GM15510 (cell line): ENCODE data around the gene FRMD4A.

Experiments
- POLR2A ChIP-seq: IDR thresholded peaks from 3 replicates; pipeline ENCODE4 v1.6.1; 2011; ENCODE audit warnings: borderline replicate concordance; ENCODE audit not compliant: insufficient read length; ENCODE audit errors: extremely low read depth

Gene FRMD4A

DNA sequence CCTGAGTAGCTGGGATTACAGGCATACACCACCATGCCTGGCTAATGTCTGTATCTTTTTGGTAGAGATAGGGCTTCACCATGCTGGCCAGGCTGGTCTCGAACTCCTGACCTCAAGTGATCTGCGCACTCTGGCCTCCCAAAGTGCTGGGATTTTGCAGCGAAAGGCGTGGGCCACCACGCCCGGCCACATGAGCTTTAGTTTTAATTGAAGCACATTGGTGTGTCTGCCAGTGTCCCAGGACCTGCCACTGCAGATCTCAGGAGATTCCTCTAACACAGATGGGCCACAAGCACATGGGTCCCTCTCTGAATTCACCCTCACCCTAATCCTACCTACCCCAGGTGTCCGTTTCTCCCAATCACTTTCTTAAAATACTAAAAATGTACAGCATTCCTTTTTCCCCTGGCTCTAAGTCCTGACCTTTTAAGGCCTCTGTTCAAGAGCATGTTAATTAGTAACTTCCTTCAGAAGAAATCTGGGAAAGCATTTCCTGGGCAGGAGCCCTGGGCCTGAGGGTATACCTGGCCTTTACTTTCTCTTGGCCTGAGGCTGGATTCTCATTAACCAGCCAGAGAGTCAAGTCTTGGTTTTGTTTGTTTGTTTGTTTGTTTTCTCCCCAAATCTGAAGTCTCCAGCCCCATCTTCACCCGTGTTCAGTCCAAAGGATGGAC lies 661.4 kb downstream of the FRMD4A start:
- no peak for TF ChIP-seq POLR2A

DNA sequence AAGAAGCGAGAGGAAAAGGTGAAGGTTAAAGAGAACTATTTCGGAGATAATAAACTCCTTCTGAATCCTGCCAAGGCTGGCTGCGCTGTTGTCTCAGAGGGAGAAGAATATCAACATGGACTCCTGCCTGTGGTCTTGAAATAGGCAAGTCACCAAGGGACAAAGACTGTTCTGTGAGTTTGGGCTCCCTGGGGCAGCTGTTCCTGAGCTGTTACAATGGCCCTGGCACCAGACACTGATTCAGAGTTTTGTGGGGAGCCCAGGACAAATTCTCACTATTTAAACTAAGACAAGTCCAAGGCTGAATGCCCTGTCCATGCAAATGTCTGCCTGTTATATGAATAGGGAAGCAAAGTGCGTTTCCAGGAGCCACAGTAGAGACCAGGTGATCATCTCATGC lies 662.6 kb downstream of the FRMD4A start:
- TF ChIP-seq POLR2A = no peak

DNA sequence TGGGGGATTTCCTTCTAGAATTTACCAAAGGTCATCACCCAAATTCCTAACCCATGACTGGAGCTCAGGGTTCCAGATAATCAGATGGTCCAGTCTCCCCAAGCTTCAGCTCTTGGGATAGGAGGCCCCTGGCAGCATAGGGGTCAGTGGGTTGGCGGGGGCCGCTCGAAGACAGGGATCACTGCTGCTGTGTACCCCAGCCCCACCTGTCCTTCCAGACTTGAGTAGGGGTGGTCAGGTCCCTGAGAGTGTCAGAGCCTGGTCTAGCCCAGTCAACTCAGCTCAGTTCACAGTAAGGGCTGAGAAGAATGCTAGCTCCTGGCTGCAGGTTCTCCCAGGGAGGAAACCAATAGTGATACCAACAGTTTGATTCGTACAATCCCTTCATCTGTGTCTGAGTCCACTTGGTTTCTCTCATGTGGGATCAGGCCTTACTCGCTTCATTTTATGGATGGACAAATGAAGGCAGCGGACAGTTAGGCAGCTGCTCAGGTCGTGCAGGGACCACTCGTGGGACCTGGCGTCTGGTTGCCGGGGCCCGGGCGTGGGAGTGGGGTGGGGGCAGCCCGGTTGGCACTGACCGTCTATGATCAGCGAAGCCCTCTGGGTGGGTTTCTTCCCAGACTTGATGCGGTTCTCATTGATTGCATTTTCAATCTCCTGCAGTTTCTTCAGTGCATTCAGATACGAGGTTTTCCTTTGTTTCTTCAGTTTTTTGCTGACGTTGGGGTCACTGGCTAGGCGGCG lies 665.0 kb downstream of the FRMD4A start:
- TF ChIP-seq POLR2A = no peak

DNA sequence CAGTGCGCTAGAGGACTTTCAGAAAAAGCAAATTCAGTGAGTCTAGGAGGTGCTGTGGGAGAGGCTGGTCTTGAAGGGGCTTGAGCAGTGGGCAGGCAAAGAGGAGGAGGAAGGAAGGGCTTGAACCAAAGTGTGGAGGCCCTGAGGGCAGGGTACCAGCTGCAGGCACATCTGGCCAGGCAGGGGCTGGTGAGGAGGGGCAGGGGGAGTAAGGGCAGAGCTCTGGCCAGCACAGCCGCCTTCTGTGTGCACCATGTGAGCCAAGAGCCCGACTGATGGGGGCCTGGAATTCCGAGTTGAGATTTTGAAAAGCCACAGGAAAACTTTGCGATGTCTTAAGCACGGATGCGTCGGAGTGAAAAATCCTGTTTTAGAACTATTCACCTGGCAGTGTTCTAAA lies 669.5 kb downstream of the FRMD4A start:
- no peak for TF ChIP-seq POLR2A

DNA sequence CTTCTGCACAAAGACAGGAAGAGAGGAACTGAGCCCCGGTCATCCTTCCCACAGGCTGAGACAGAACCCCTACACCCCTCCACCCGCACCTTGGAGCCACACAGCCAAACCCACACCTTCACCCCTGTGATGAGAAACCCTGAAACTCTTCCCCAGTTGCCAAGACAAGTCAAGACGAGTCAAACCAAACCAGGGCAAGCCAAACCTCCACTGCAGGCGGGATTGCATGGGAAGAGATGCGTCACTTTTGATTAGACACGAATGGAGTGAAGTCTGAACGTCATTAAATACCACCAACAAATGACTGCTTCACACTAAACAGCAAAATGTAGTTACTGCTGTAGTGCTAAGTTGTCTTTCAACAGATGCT lies 670.2 kb downstream of the FRMD4A start:
- no peak for TF ChIP-seq POLR2A

DNA sequence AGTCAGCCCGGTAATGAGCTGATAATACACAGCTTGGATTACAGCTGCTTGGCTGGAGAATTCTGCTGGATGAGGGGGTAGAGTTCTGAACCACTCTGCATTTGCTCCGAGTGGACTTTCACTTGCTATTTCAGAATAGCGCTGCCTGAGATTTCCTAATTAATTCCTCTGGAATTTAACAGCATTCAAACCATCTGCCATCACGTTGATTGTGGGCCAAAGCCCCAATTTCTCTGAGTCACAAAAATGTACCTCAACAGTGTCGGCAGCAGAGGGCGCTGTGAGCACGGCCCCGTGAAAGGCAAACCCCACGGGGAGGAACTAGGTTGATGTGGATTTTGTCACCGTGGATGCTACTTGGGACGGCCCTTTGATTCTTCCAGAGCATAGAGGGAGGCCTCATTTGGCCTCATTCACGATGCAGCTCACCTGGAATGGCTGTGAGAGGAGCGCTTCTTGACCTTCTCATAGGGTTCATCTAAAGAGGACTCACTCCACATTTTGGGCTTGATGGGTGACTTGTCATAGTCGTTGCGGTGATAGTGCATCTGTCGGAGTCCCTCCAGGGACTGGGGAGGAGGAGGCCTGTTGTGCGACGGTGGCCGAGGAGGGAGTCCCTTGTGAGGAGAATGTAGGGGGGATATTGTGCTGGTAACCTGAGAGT lies 670.7 kb downstream of the FRMD4A start:
- TF ChIP-seq POLR2A = no peak

DNA sequence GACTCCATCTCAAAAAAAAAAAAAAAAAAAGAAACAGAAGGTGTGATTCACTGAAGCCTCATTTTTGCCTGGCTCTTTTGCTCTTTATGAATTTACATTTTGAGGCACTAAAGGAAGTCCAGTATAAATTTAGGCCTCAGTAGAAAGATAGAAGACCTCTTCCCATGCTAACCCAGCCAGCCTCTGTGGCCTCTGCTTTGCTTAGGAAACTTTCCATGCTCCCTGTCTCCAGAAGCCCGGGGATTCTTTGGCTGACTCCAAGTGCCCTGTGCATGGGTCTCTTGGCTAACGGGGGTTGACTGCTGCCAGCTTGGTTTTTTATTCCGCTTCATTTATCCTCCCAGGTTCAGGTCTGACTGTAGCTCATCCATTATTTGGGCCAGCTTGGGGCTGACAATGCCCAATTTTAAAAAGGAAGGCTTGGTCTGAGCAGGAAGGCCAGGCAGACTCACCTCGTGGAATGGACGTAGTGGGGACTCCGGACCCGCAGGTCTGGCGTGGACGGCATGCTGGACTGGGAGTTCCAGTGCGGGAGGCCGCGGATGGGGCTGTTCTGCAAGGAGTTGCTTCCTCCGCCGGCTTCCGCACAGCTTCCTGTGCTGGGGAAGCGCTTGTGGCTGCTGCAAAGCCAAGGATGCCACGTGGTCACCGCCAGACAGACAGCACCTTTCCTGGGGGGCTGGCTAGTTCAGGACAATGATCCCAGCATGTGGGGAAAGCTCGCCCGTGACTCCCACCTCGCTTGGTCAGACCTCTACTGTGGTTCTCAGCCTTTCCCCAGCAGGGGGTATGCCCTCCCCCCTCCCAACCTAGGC lies 671.6 kb downstream of the FRMD4A start:
- no peak for TF ChIP-seq POLR2A

DNA sequence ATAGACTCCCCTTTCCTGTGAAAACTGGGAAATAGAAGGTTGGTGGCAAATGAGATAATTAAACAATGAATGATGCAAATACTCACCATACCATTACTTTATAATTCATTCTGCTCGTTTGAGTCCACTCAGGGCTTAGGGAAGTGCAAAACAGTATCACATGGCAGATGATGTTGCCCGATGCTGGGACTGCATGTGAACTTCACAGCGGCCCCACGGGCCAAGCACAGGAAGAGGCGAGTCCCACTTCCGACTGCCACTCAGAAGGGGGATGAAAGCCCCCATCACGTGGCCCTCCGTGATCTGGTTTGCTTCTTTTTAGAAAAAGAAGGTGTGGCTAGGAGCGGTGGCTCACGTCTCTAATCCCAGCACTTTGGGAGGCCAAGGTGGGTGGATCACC lies 672.5 kb downstream of the FRMD4A start:
- no peak for TF ChIP-seq POLR2A

DNA sequence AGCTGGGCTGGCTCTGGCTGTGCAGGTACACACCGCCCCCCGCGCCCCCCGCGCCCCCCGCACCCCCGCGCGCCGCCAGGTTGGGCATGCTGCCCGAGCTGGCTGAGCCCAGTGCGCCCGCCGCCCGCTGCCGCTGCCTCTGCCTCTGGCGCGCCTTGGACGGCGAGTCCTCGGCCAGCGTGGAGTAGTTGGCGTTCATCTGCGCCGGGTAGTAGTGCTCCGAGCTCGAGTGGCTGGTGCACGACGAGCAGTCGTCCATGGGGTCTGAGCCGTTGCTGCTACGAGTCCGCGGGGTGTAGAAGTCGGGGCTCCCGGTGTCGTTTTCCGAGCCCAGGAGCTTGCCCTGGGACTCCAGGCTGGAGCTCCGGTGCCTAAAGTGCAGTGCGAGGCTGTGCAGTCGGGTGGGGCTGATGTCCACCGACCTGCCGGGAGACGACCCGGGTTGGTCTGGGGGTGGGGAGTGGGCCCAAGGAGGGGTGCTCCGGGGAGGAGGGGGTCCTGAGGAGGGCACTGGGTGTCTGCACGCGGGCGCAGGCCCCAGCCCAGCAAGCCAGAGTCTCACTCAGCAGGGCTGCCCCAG lies 673.5 kb downstream of the FRMD4A start:
- no peak for TF ChIP-seq POLR2A

DNA sequence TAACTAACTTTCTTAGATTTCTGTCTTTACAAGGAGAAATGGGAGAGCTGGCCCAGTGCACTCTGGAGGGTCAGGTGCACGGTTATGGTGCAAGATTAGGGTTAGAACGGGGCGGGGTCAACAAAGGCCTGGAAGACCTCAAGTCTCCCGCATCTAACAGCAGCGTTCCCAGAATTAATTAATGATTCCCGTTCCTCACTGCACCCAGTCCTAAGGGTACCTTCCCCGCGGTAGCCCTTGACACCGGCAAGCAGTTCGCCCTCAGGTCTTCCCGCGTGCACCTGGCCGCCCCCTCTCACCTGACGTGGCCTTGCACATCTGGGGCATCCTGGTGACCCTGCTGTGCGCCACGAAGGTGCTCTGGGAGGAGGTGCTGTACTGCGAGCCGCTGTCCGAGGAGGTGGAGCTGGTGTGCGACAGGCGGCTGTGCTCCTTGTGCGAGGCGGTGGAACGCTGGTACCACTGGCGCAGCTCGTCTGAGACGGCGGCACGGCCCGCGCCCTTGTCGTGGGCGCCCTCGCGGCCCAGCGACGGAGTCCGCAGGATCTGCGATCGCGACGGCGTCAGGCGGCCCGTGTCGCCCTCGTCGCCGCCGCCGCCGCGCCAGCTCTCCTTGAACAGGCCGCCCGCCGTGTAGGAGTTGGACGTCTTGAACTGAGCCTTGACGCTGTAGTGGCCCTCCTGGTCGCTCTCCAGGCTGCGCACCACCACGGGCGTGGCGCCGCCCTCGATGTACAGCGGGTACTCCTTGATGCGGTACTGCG lies 674.2 kb downstream of the FRMD4A start:
- no peak for TF ChIP-seq POLR2A

DNA sequence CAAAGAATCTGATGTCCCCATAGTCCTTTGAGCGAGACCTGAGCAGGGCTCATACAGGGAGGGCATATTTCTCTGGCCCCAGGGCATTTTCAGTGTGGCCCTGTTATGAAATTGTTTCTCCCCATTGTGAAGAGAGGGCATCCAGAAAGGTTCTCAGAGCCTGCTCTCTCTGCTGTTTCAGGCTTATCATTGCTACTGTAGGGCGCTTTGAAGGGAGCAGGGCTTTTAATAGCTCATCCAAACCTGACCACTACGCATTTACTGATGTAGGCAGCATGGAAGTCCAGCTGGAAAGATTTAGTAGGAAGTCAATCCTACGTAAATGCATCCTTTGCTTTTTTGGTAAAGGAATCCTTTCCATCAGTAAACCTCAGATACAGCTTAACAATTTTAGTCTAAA lies 675.9 kb downstream of the FRMD4A start:
- TF ChIP-seq POLR2A = no peak

DNA sequence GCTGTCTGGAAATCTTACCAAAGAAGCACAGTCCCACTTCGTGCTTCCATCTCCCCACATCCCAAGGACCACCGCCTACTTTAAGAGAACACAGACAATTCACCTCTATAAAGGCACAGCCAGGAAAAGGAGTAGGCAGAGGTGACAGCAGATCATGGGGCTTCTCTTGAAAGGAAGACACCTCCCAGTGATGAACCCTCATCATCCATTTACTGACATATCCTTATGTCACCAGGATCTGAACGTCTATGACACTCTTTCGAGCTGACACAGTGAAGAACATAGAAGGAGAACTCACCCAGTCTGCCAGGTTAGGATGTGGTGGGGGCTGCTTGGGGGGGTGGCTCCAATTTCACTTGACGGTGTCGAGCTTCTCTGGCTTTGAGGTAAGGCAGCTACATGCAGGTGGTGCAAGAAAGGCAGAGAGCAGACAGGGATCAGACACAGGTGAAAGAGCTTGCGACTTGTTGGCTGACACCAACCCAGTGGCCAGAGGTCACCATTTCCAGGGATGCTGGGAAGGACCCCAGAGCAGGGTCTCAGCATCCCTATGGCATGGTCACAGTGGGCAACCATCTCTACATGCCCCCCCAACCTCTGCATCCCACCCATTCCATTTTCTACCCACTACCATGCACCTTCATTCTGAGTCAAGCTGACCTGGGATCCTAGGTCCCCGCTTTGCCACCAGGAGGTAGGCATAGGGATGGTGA lies 676.5 kb downstream of the FRMD4A start:
- no peak for TF ChIP-seq POLR2A

DNA sequence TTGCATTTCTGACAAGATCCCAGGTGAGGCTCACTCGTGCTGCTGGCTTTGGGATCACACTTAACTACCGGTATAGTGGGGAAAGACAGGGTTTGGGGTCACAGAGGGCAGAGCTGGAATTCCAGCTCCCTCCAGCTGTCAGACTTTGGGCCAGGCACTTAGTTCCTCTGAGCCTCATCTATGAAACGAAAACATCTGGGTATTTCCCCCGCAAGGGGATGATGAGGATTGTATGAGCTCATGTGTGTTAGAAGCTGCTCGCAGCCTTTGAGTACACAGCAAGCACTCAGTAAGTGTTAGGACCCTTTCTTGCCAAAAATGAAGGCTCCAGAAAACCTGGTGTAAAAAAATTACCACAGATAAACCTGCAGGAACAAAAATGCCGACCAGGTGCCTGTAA lies 677.9 kb downstream of the FRMD4A start:
- no peak for TF ChIP-seq POLR2A

DNA sequence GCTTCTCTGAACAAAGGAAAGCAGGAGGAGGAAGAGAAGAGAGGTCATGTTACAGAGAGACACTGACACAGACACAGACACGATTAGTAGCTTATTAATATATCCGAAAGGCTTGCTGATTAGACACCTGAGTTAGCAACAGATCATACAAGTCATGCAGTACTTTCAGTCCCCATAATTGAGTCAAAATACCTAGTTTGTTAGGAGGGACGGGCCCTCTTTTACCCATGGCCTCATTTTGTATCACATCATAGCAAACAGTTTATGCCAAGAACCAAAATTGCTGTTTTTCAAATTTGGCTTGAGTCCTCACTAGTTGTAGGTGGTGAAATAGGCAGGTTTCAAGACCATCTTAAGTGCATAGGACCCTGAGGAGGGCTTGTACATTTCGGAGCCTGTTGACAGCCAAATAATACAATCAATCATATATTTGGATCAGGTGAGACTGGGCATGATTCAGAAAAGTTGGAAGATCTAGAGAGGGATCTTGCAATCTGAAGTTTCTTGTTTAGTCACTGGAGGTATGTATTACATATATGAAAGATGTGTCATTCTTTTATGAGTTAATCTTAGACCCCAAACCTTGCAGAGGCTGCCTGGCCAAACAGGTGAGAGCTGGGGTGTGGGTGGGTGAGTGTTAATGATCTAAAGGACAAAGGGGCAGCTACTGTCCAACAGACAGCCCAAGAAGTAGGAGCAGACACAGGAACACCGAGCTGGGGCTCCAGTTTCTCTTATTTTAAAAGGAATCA lies 678.6 kb downstream of the FRMD4A start:
- TF ChIP-seq POLR2A = no peak

DNA sequence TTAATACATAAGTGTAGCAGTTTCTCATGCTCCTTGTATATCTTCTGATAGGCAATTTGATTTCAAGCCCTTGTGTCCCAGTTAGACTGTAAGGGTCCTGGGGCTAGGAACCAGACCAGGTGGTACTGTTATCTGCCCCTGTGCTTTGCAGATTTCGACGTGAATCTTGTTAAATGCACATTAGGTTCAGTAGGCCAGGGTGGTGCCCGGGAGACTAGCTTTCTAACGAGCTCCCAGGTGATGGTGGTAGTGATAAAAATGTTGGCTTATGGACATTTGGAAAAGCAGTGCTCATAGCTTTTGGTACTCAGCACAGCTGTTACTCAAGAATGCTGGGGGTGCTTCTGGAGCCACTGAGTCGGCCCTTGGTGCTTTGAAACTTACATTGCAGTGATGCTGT lies 679.8 kb downstream of the FRMD4A start:
- no peak for TF ChIP-seq POLR2A
